PC-3 (cell line): ENCODE measurements around the gene BIRC6. TPM values are rescaled to one million over a fixed set of nuclear protein-coding genes. Genes with fewer than 3 reads are reported as not detected.

Experiments
- ATAC-seq: fragments of 200-7000 bp; cut with Tn5 transposase; 2 replicates; pipeline ENCODE4 v1.9.1; 2020; ENCODE audit warnings: mild to moderate bottlenecking, moderate library complexity
- BruUV-seq: library from RNA; stranded (reverse); fragments of 400-500 nt; replicated peaks from 2 replicates; lab custom pipeline; 2021; lab: Mats Ljungman, UMichigan
- CTCF ChIA-PET: fragments of 300-600 bp; sonication (Branson Sonifier 250); formaldehyde crosslinking; loops from one replicate; lab custom pipeline; 2022; ENCODE audit warnings: antibody characterized with exemption; lab: Charles Lee
- POLR2A ChIA-PET: fragments of 300-600 bp; sonication (Branson Sonifier 250); formaldehyde crosslinking; loops from one replicate; lab custom pipeline; 2022; ENCODE audit warnings: antibody characterized with exemption; ENCODE audit not compliant: unreplicated experiment; lab: Charles Lee
- DNase-seq: peaks from one replicate; pipeline ENCODE4 v3.0.0-alpha.2; 2015
- H2AFZ ChIP-seq: fragments of 300-600 bp; sonication (generic); 2 replicates; pipeline ENCODE4 v1.6.0; 2016; ENCODE audit warnings: antibody characterized with exemption, low read length
- H3F3A ChIP-seq: fragments of 300-600 bp; sonication (generic); one replicate; pipeline ENCODE4 v1.6.0; 2017; ENCODE audit warnings: antibody characterized with exemption, low read length, control low read depth, mild to moderate bottlenecking; ENCODE audit not compliant: unreplicated experiment
- H3K27ac ChIP-seq: fragments of 300-600 bp; sonication (generic); 2 replicates; pipeline ENCODE4 v1.5.1; 2016; ENCODE audit warnings: mild to moderate bottlenecking, low read length
- H3K27me3 ChIP-seq: fragments of 300-600 bp; sonication (generic); 2 replicates; pipeline ENCODE4 v1.6.1; 2016; ENCODE audit warnings: low read length, mixed read lengths
- H3K36me3 ChIP-seq: fragments of 300-600 bp; sonication (generic); 2 replicates; pipeline ENCODE4 v1.6.1; 2016; ENCODE audit warnings: low read depth, mixed run types, low read length, mixed read lengths
- H3K4me1 ChIP-seq: fragments of 300-600 bp; sonication (generic); 2 replicates; pipeline ENCODE4 v1.5.1; 2016; ENCODE audit warnings: low read length; ENCODE audit not compliant: insufficient read depth
- H3K4me2 ChIP-seq: fragments of 300-600 bp; sonication (generic); 2 replicates; pipeline ENCODE4 v1.6.0; 2016; ENCODE audit warnings: low read length
- H3K4me3 ChIP-seq: fragments of 300-600 bp; sonication (generic); 2 replicates; pipeline ENCODE4 v1.5.1; 2016; ENCODE audit warnings: mild to moderate bottlenecking, low read length, mixed read lengths
- H3K79me2 ChIP-seq: fragments of 300-600 bp; sonication (generic); 2 replicates; pipeline ENCODE4 v1.6.1; 2017; ENCODE audit warnings: low read length, mixed read lengths
- H3K9ac ChIP-seq: fragments of 300-600 bp; sonication (generic); 2 replicates; pipeline ENCODE4 v1.6.0; 2016; ENCODE audit warnings: mild to moderate bottlenecking, low read length
- H3K9me2 ChIP-seq: fragments of 300-600 bp; sonication (generic); replicated peaks from 2 replicates; pipeline ENCODE4 v1.6.1; 2016; ENCODE audit warnings: mixed run types, low read length, mixed read lengths
- H3K9me3 ChIP-seq: fragments of 300-600 bp; sonication (generic); 2 replicates; pipeline ENCODE4 v1.6.1; 2016; ENCODE audit warnings: low read length, mixed read lengths
- H4K20me1 ChIP-seq: fragments of 300-600 bp; sonication (generic); 2 replicates; pipeline ENCODE4 v1.6.1; 2016; ENCODE audit warnings: low read length, mixed read lengths
- EZH2 ChIP-seq: fragments of 300-600 bp; sonication (generic); IDR thresholded peaks from one replicate; pipeline ENCODE4 v1.6.1; 2017; ENCODE audit warnings: antibody characterized with exemption, mild to moderate bottlenecking, low read length; ENCODE audit not compliant: unreplicated experiment
- EZH2phosphoT487 ChIP-seq: fragments of 300-600 bp; sonication (generic); IDR thresholded peaks from 2 replicates; pipeline ENCODE4 v1.6.1; 2018; ENCODE audit warnings: mild to moderate bottlenecking, antibody characterized with exemption, low read length, borderline replicate concordance
- intact Hi-C: fragments of 100-400 bp; cut with micrococcal nuclease; formaldehyde crosslinking; loops from 2 replicates; pipeline ENCODE4 v1.9.0; 2023
- total RNA-seq: library from RNA; depleted of rRNA; stranded (reverse); fragments of >200 nt; gene quantifications from 2 replicates; pipeline ENCODE4 v1.2.3, GENCODE V29; 2014
- TF ChIP-seq, protein P1 (sequence below): fragments of 300-600 bp; sonication (generic); conservative IDR thresholded peaks from 2 replicates; pipeline ENCODE4 v1.5.1; 2017; ENCODE audit warnings: antibody characterized with exemption, low read depth, mild to moderate bottlenecking, low read length

Gene BIRC6
- total RNA-seq, 1 experiment from 2014 or later: 74.7 TPM

DNA sequence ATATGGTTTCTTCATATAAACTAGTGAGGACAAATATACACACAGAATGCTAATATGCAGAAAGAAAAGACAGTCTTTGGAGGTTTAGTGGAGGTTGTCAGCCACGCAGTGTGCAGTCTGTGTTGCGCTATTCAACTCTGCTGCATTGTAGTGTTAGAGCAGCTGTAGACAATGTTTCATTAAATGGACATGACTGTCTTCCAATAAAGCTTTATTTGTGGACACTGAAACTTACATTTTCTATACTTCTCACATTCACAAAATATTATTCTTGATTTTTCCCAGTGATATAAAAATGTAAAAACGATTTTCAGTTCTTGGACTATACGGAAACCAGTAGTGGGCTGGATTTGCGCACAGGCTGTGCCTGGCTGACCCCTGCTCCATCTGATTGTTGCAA lies 284.4 kb downstream of the BIRC6 start:
- H3K9me2 ChIP-seq: no peaks in the 10 kb centered on the region
- peaks cover 27% of the 10 kb centered on the region for H3K36me3 ChIP-seq
- H3K79me2 ChIP-seq: no peaks in the 10 kb centered on the region
- intact Hi-C loops: no loop called here
- no peaks in the 10 kb centered on the region for H3K4me1 ChIP-seq
- H3K4me3 ChIP-seq: no peak overlapping the region
- no TSS peak for BruUV-seq
- CTCF ChIA-PET: no interaction called here
- no peaks in the 10 kb centered on the region for H3K27me3 ChIP-seq
- H3K4me2 ChIP-seq: no peak overlapping the region
- ATAC-seq (no peak), DNase-seq (no peak)
- H3F3A ChIP-seq: no peaks in the 10 kb centered on the region
- POLR2A ChIA-PET: no interaction called here
- no peak for TF ChIP-seq EZH2phosphoT487
- TF ChIP-seq, protein P1, sequence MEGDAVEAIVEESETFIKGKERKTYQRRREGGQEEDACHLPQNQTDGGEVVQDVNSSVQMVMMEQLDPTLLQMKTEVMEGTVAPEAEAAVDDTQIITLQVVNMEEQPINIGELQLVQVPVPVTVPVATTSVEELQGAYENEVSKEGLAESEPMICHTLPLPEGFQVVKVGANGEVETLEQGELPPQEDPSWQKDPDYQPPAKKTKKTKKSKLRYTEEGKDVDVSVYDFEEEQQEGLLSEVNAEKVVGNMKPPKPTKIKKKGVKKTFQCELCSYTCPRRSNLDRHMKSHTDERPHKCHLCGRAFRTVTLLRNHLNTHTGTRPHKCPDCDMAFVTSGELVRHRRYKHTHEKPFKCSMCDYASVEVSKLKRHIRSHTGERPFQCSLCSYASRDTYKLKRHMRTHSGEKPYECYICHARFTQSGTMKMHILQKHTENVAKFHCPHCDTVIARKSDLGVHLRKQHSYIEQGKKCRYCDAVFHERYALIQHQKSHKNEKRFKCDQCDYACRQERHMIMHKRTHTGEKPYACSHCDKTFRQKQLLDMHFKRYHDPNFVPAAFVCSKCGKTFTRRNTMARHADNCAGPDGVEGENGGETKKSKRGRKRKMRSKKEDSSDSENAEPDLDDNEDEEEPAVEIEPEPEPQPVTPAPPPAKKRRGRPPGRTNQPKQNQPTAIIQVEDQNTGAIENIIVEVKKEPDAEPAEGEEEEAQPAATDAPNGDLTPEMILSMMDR: no peak
- H3K9ac ChIP-seq: no peak overlapping the region
- H3K9me3 ChIP-seq: no peaks in the 10 kb centered on the region
- no peaks in the 10 kb centered on the region for H4K20me1 ChIP-seq
- no peak overlapping the region for H3K27ac ChIP-seq
- no peak overlapping the region for H2AFZ ChIP-seq

- no TSS peak for BruUV-seq
- no peak for ATAC-seq
- Histone ChIP-seq H3K4me3 (no peak overlapping the region), H3F3A (no peaks in the 10 kb centered on the region), H3K9me2 (no peaks in the 10 kb centered on the region), H3K79me2 (no peaks in the 10 kb centered on the region), H2AFZ (no peak overlapping the region), H3K9ac (no peak overlapping the region), H4K20me1 (no peaks in the 10 kb centered on the region), H3K27me3 (no peaks in the 10 kb centered on the region), H3K36me3 (peaks cover 22% of the 10 kb centered on the region; the same call in 1 of the 2 replicates), H3K9me3 (no peaks in the 10 kb centered on the region), H3K4me1 (no peaks in the 10 kb centered on the region), H3K27ac (no peak overlapping the region), H3K4me2 (no peak overlapping the region)
- ChIA-PET POLR2A (no interaction called here), CTCF (no interaction called here)
- DNase-seq: no peak
- intact Hi-C loops: no loop called here
- TF ChIP-seq EZH2phosphoT487: no peak
- TF ChIP-seq, protein P1: no peak
- TF ChIP-seq EZH2: no peak
Observed at GRCh38 chr2:32647180-32647651, 290.4 kb downstream of the BIRC6 start.

DNA sequence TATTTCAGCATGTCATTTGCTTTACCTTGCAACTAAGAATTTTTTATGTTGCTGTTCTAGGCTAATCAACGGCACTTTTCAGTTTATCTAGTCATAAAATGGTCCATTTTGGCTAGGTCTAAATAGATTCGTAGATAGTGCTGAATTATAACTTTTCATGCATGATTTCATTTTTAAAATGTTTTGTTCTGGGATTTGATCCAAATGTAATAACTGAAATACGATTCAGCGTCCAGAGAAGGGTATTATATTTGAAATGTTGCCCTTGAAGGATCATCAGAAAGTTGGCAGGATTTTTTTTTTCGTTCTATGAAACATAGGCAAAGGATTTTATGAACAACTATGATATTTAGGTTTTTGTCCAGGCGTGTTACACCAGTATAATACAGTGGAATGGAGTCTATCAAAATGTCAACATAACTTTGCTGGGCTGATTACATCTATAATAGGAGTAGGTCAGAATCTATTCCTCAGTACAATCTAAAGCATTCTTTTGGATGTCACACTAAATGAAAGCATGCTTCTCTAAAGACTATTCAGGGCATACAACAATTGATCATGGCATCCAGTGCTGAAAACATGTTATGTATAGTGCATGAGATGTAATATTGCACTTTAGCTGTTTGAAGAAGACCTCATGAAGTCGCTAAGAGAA lies 295.9 kb downstream of the BIRC6 start:
- TF ChIP-seq EZH2 (no peak), EZH2phosphoT487 (no peak)
- TF ChIP-seq, protein P1: no peak
- H2AFZ ChIP-seq: no peak overlapping the region
- intact Hi-C loops: no loop called here
- ATAC-seq (peak; percentile 67), DNase-seq (no peak)
- no peaks in the 10 kb centered on the region for H3F3A ChIP-seq
- no peaks in the 10 kb centered on the region for H3K9me2 ChIP-seq
- H3K79me2 ChIP-seq: no peaks in the 10 kb centered on the region
- no peaks in the 10 kb centered on the region for H4K20me1 ChIP-seq
- ChIA-PET POLR2A (no interaction called here), CTCF (no interaction called here)
- H3K4me3 ChIP-seq: no peak overlapping the region
- no peak overlapping the region for H3K27ac ChIP-seq
- H3K4me2 ChIP-seq: no peak overlapping the region
- H3K27me3 ChIP-seq: no peaks in the 10 kb centered on the region
- peaks cover 23% of the 10 kb centered on the region for H3K36me3 ChIP-seq
- H3K9ac ChIP-seq: no peak overlapping the region
- H3K9me3 ChIP-seq: no peaks in the 10 kb centered on the region
- no peaks in the 10 kb centered on the region for H3K4me1 ChIP-seq
- no TSS peak for BruUV-seq
